Neural cell (in vitro differentiated cells): ENCODE measurements around the gene ARTN. TPM values are rescaled to one million over a fixed set of nuclear protein-coding genes. Genes with fewer than 3 reads are reported as not detected.

Experiments
- H2AFZ ChIP-seq: fragments of 200-600, 300-800 bp; sonication (generic), shearing (Covaris generic); 2 replicates; pipeline ENCODE4 v1.6.0; 2014; ENCODE audit warnings: low read depth, mild to moderate bottlenecking, antibody characterized with exemption, low read length, moderate library complexity
- H3F3A ChIP-seq: fragments of 200-600 bp; shearing (Covaris generic); 2 replicates; pipeline ENCODE4 v1.6.1; 2016; ENCODE audit warnings: mild to moderate bottlenecking, moderate library complexity, mixed read lengths, antibody characterized with exemption, low read length; ENCODE audit not compliant: insufficient read depth, poor library complexity, severe bottlenecking
- H3K27ac ChIP-seq: fragments of 200-600, 300-800 bp; sonication (generic), shearing (Covaris generic); 2 replicates; pipeline ENCODE4 v1.5.1; 2014; ENCODE audit warnings: mild to moderate bottlenecking, low read length, moderate library complexity
- H3K27me3 ChIP-seq: fragments of 300-800, 200-600 bp; sonication (generic), shearing (Covaris generic); 2 replicates; pipeline ENCODE4 v1.6.0; 2014; ENCODE audit warnings: mild to moderate bottlenecking, low read depth, low read length, moderate library complexity; ENCODE audit not compliant: insufficient read depth
- H3K36me3 ChIP-seq: fragments of 300-800, 200-600 bp; sonication (generic), shearing (Covaris generic); 2 replicates; pipeline ENCODE4 v1.5.1; 2014; ENCODE audit warnings: mild to moderate bottlenecking, antibody characterized with exemption, low read length, moderate library complexity; ENCODE audit not compliant: insufficient read depth
- H3K4me2 ChIP-seq: fragments of 300-800, 200-600 bp; sonication (generic), shearing (Covaris generic); 2 replicates; pipeline ENCODE4 v1.6.0; 2014; ENCODE audit warnings: mild to moderate bottlenecking, low read length
- H3K4me3 ChIP-seq: fragments of 300-800, 200-600 bp; sonication (generic), shearing (Covaris generic); 2 replicates; pipeline ENCODE4 v1.5.1; 2014; ENCODE audit warnings: mild to moderate bottlenecking, low read length, moderate library complexity
- H3K79me2 ChIP-seq: fragments of 200-600 bp; shearing (Covaris generic); replicated peaks from 2 replicates; pipeline ENCODE4 v1.6.0; 2014; ENCODE audit warnings: mild to moderate bottlenecking, low read length, moderate library complexity; ENCODE audit not compliant: insufficient read depth
- H3K9ac ChIP-seq: fragments of 300-800, 200-600 bp; sonication (generic), shearing (Covaris generic); 2 replicates; pipeline ENCODE4 v1.6.1; 2016; ENCODE audit warnings: mild to moderate bottlenecking, low read length, mixed read lengths
- H3K9me2 ChIP-seq: fragments of 200-600 bp; shearing (Covaris generic); 2 replicates; pipeline ENCODE4 v1.6.1; 2016; ENCODE audit warnings: mild to moderate bottlenecking, low read length, mixed read lengths; ENCODE audit not compliant: insufficient read depth
- H3K9me3 ChIP-seq: fragments of 200-600, 300-800 bp; sonication (generic), shearing (Covaris generic); 2 replicates; pipeline ENCODE4 v1.6.1; 2016; ENCODE audit warnings: mild to moderate bottlenecking, mixed run types, low read length, moderate library complexity, mixed read lengths
- H4K20me1 ChIP-seq: fragments of 200-600 bp; shearing (Covaris generic); 2 replicates; pipeline ENCODE4 v1.6.1; 2016; ENCODE audit warnings: mild to moderate bottlenecking, mixed run types; ENCODE audit not compliant: insufficient read depth
- CTCF ChIP-seq: fragments of 450-650 bp; IDR thresholded peaks from 2 replicates; pipeline ENCODE4 v1.5.1; 2014; ENCODE audit warnings: antibody characterized with exemption, mild to moderate bottlenecking, moderate library complexity; ENCODE audit not compliant: poor library complexity, severe bottlenecking
- EP300 ChIP-seq: fragments of 450-650 bp; conservative IDR thresholded peaks from 2 replicates; pipeline ENCODE4 v1.6.1; 2014; ENCODE audit warnings: antibody characterized with exemption, mild to moderate bottlenecking, moderate library complexity; ENCODE audit not compliant: poor library complexity, severe bottlenecking
- EZH2 ChIP-seq: fragments of 200-600, 300-800 bp; shearing (Covaris generic), sonication (generic); IDR thresholded peaks from 2 replicates; pipeline ENCODE4 v1.6.1; 2014; ENCODE audit warnings: antibody characterized with exemption, low read length, borderline replicate concordance, mild to moderate bottlenecking; ENCODE audit not compliant: insufficient read depth, poor library complexity, severe bottlenecking
- MXI1 ChIP-seq: fragments of 450-650 bp; conservative IDR thresholded peaks from 2 replicates; pipeline ENCODE4 v1.6.1; 2014; ENCODE audit warnings: antibody characterized with exemption, mild to moderate bottlenecking; ENCODE audit not compliant: poor library complexity, severe bottlenecking
- POLR2AphosphoS5 ChIP-seq: IDR thresholded peaks from 2 replicates; pipeline ENCODE4 v1.6.1; 2012
- RAD21 ChIP-seq: fragments of 450-650 bp; conservative IDR thresholded peaks from 2 replicates; pipeline ENCODE4 v1.6.1; 2014; ENCODE audit warnings: antibody characterized with exemption, mild to moderate bottlenecking, moderate library complexity
- REST ChIP-seq: IDR thresholded peaks from 2 replicates; pipeline ENCODE4 v1.6.1; 2012; ENCODE audit warnings: borderline replicate concordance
- SMC3 ChIP-seq: fragments of 450-650 bp; conservative IDR thresholded peaks from 2 replicates; pipeline ENCODE4 v1.6.1; 2014; ENCODE audit warnings: antibody characterized with exemption, mild to moderate bottlenecking, moderate library complexity; ENCODE audit not compliant: poor library complexity
- TAF1 ChIP-seq: IDR thresholded peaks from 2 replicates; pipeline ENCODE4 v1.6.1; 2012; ENCODE audit warnings: low read depth
- polyA plus RNA-seq: library from polyadenylated mRNA; depleted of rRNA; stranded (reverse); fragments of >200 nt; gene quantifications from 2 replicates; pipeline ENCODE4 v1.2.3, GENCODE V29; 2014

The ARTN gene
- polyA plus RNA-seq, 1 donor from 2014 or later, result 1.4 TPM

DNA sequence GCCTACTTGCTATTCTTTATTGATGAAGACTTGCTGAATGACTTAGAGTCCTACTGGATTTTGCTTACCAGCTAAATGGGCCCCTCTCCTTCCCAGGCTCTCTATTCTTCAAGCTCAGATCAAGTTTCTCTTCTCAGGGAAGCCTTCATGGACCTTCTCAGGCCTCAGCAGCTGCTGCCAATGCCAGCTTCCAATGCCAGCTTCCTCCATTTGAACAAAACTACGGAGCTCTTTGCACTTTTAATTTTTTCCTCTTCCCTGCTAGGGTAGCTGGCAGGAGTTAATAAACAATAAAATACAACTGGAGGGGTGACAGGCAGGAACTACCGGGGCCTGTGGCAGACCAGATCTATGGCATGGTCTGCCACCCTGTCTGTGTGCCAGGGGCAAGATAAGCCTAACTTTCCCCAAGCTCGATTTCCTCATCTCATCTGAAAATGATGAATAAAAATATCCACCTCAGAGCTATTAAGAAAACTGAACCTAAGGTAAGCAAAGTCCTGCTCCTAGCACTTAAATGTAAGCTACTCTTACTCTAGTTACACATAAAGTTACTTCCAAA is 12.2 kb downstream of the ARTN start:
- TF ChIP-seq TAF1 (no peak), MXI1 (no peak)
- Histone ChIP-seq H4K20me1 (no peaks in the 10 kb centered on the region), H3K9me3 (no peaks in the 10 kb centered on the region), H3K36me3 (no peaks in the 10 kb centered on the region), H3K4me2 (peak overlapping the region; percentile 85), H3K4me3 (peak overlapping the region; percentile 78), H3K27ac (peak overlapping the region; percentile 74), H3K79me2 (peaks cover 27% of the 10 kb centered on the region), H3F3A (no peaks in the 10 kb centered on the region), H2AFZ (peak overlapping the region; percentile 81), H3K9ac (peak overlapping the region; percentile 89), H3K27me3 (no peaks in the 10 kb centered on the region), H3K9me2 (no peaks in the 10 kb centered on the region)

GRCh38 chr1:43946236-43947060 is 12.8 kb downstream of the ARTN start, which contains the start of gene IPO13:
Gene IPO13, plus strand, starts transcription at chr1:43946950. Its CDS starts 651 bp downstream, at chr1:43947601.
- peaks cover 34% of the 10 kb centered on the region for H3K79me2 ChIP-seq
- peak; percentile 81 for TF ChIP-seq RAD21
- peak; percentile 80 for TF ChIP-seq EP300
- no peak for TF ChIP-seq EZH2
- peak; percentile 84 for TF ChIP-seq TAF1
- peak; percentile 98 for TF ChIP-seq CTCF
- TF ChIP-seq MXI1, result peak; percentile 92
- peak; percentile 84 for TF ChIP-seq REST
- peak; percentile 81 for TF ChIP-seq SMC3
- peak; percentile 91 for TF ChIP-seq POLR2AphosphoS5
- H3K27ac ChIP-seq, result peak within 1 kb of the TSS; percentile 74

More at GRCh38 chr1:43946236-43947060, 12.8 kb downstream of the ARTN start, which contains the start of gene IPO13:
- Histone ChIP-seq H3K36me3 (no peaks in the 10 kb centered on the region), H3K27me3 (no peaks in the 10 kb centered on the region), H3K9me3 (no peaks in the 10 kb centered on the region), H3K4me2 (peak within 1 kb of the TSS; percentile 97), H3K4me3 (peak within 1 kb of the TSS; percentile 78), H3K9me2 (no peaks in the 10 kb centered on the region), H4K20me1 (no peaks in the 10 kb centered on the region), H2AFZ (peak within 1 kb of the TSS; percentile 81), H3F3A (no peaks in the 10 kb centered on the region), H3K9ac (peak within 1 kb of the TSS; percentile 89)
